Progenitor cell of endocrine pancreas (in vitro differentiated cells): ENCODE measurements around the gene CCDC186. TPM values are rescaled to one million over a fixed set of nuclear protein-coding genes. Genes with fewer than 3 reads are reported as not detected.

ENCODE experiments used
- DNase-seq: peaks from one replicate; pipeline ENCODE4 v3.0.0; 2021; ENCODE audit warnings: low spot score; ENCODE audit not compliant: unreplicated experiment
- H3K27ac Mint-ChIP-seq: 2 replicates; pipeline ENCODE4 v1.8.0; 2021; ENCODE audit warnings: mild to moderate bottlenecking, moderate library complexity, mixed read lengths
- H3K27me3 Mint-ChIP-seq: 2 replicates; pipeline ENCODE4 v1.8.0; 2021; ENCODE audit warnings: mixed read lengths
- H3K36me3 Mint-ChIP-seq: 2 replicates; pipeline ENCODE4 v1.8.0; 2022; ENCODE audit warnings: mixed read lengths; ENCODE audit not compliant: insufficient read depth
- H3K4me1 Mint-ChIP-seq: 2 replicates; pipeline ENCODE4 v1.8.0; 2021; ENCODE audit warnings: low read depth, mixed read lengths
- H3K4me3 Mint-ChIP-seq: 2 replicates; pipeline ENCODE4 v1.8.0; 2021; ENCODE audit warnings: low read depth, mild to moderate bottlenecking, moderate library complexity, mixed read lengths
- H3K9me3 Mint-ChIP-seq: 2 replicates; pipeline ENCODE4 v1.8.0; 2021; ENCODE audit warnings: low read depth, mixed read lengths
- total RNA-seq: library from RNA; stranded (reverse); gene quantifications from 2 replicates; pipeline ENCODE4 v1.2.1, GENCODE V29; 2021
- TF ChIP-seq, protein P1 (sequence below): fragments of 200-600 bp; sonication (generic); IDR thresholded peaks from one replicate; pipeline ENCODE4 v1.5.0; 2021; ENCODE audit warnings: antibody characterized with exemption, mild to moderate bottlenecking; ENCODE audit not compliant: unreplicated experiment

CCDC186 gene
- total RNA-seq, 1 donor from 2014 or later: 20.8 TPM

DNA sequence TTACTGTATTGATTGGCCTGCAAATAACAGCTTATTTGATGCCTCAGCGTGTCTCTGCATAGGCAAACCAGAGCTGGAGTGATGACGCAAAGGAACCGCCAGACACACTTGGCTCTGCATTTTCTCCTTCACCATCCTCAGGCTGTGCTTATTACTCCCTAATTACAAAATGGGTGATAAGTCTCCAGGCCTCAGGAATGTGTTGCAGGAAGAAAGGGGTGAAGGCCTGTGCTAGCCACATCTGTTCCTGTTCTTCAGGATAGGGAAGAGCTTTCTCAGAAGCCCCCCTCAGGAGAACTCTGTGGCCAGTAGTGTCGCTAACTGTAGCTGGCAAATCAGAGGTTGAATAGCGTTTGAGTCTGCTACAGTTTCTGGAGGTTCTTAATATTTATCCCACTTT lies 10.3 kb upstream of the CCDC186 start:
- H3K27ac Mint-ChIP-seq: no peak overlapping the region
- no peaks in the 10 kb centered on the region for H3K9me3 Mint-ChIP-seq
- no peak for DNase-seq
- H3K36me3 Mint-ChIP-seq: no peaks in the 10 kb centered on the region
- H3K4me1 Mint-ChIP-seq: no peaks in the 10 kb centered on the region
- H3K4me3 Mint-ChIP-seq: no peak overlapping the region
- H3K27me3 Mint-ChIP-seq: peaks cover 2% of the 10 kb centered on the region
- TF ChIP-seq, protein P1, sequence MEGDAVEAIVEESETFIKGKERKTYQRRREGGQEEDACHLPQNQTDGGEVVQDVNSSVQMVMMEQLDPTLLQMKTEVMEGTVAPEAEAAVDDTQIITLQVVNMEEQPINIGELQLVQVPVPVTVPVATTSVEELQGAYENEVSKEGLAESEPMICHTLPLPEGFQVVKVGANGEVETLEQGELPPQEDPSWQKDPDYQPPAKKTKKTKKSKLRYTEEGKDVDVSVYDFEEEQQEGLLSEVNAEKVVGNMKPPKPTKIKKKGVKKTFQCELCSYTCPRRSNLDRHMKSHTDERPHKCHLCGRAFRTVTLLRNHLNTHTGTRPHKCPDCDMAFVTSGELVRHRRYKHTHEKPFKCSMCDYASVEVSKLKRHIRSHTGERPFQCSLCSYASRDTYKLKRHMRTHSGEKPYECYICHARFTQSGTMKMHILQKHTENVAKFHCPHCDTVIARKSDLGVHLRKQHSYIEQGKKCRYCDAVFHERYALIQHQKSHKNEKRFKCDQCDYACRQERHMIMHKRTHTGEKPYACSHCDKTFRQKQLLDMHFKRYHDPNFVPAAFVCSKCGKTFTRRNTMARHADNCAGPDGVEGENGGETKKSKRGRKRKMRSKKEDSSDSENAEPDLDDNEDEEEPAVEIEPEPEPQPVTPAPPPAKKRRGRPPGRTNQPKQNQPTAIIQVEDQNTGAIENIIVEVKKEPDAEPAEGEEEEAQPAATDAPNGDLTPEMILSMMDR: no peak

DNA sequence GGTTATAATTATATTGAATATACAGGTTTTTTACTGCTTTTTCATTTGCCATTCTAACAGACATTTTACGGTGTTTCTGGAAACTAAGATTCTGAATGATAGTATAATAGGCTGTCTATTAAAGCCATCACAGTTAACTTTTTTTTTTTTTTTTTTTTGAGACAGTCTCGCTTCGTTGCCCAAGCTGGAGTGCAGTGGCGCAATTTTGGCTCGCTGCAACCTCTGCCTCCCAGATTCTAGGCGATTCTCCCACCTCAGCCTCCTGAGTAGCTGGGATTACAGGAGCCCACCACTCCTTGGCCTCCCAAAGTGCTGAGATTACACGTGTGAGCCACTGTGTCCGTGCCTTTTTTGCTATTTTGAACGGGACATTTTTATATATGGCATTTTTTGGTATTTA lies 9.6 kb upstream of the CCDC186 start:
- Mint-ChIP-seq H3K27ac (no peak overlapping the region), H3K4me3 (no peak overlapping the region), H3K36me3 (no peaks in the 10 kb centered on the region), H3K9me3 (peaks cover 3% of the 10 kb centered on the region), H3K27me3 (peaks cover 6% of the 10 kb centered on the region), H3K4me1 (no peaks in the 10 kb centered on the region)
- TF ChIP-seq, protein P1: no peak
- DNase-seq: no peak

DNA sequence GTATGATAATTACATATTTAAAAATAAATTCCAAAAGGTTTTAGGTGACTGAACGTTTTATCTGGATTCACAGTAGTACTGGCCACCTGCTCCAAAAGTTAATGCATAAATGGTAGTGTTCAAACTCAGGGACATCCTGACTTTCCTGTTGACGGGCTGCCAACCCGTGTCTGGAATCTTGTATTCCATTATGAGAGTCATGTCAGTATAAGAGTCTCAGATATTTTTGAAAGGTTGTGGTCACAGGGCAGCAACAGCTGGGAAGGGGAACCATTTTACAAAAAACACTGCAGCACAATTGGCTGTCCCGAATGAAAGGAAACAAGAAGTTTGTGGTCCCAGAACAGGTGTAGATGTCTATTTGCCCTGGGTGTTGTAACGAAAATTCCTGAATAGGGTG lies 8.0 kb upstream of the CCDC186 start:
- no peak overlapping the region for H3K27ac Mint-ChIP-seq
- no peaks in the 10 kb centered on the region for H3K4me1 Mint-ChIP-seq
- no peaks in the 10 kb centered on the region for H3K36me3 Mint-ChIP-seq
- DNase-seq: no peak
- H3K27me3 Mint-ChIP-seq: peaks cover 5% of the 10 kb centered on the region
- no peak overlapping the region for H3K4me3 Mint-ChIP-seq
- TF ChIP-seq, protein P1: no peak
- peaks cover 3% of the 10 kb centered on the region for H3K9me3 Mint-ChIP-seq

DNA sequence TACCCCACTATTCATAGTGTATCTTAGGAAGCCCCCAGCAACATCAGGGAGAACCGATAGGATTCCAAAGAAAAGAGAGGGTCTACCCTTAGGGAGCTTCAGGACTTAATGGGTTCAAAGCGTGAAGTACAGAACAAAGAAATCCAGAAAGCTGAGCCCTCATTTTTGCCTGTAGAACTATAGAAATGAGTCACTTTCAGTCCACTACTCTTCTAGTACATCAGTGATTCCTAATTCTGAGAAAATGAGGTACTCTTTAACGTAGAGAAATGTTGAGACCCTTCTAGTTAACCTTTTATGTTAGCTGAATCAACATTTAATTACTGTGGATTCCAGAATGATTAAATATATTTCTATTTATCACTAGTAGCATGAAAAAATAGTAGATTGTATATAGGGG lies 6.9 kb upstream of the CCDC186 start:
- Mint-ChIP-seq H3K27ac (no peak overlapping the region), H3K4me3 (no peak overlapping the region), H3K36me3 (no peaks in the 10 kb centered on the region), H3K9me3 (peaks cover 3% of the 10 kb centered on the region), H3K4me1 (no peaks in the 10 kb centered on the region), H3K27me3 (peaks cover 4% of the 10 kb centered on the region)
- TF ChIP-seq, protein P1: no peak
- no peak for DNase-seq

DNA sequence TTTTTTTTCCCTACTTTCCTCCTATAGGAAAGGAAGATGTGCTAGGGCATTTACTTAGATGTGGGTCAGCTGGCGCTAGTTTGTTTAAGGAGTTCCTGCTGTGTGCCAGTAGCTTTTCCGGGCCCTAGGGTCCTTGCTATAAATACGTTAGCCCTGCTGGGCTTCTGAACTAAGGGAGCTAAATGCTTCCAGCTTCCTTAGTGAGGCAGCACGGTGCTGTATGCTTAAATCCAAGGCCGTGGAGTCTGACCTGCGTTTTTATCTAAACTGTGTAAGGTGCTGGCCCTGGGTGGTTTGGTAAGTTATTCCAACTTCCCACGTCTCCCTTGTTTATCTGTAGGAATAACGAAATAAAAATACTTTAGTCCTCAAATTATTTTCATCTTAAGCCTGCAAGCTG lies 5.7 kb upstream of the CCDC186 start:
- Mint-ChIP-seq H3K9me3 (peaks cover 3% of the 10 kb centered on the region), H3K27ac (no peak overlapping the region), H3K4me1 (peaks cover under 1% of the 10 kb centered on the region), H3K36me3 (no peaks in the 10 kb centered on the region), H3K4me3 (no peak overlapping the region), H3K27me3 (peaks cover 9% of the 10 kb centered on the region)
- DNase-seq: no peak
- TF ChIP-seq, protein P1: no peak
